ENCODE results near the gene PCDHA2.
"Not testable (repeated sequence)": the region's sequence is repeated elsewhere in the genome, so short reads cannot be mapped to it uniquely, and the experiment has no call there.

Gene PCDHA2

DNA sequence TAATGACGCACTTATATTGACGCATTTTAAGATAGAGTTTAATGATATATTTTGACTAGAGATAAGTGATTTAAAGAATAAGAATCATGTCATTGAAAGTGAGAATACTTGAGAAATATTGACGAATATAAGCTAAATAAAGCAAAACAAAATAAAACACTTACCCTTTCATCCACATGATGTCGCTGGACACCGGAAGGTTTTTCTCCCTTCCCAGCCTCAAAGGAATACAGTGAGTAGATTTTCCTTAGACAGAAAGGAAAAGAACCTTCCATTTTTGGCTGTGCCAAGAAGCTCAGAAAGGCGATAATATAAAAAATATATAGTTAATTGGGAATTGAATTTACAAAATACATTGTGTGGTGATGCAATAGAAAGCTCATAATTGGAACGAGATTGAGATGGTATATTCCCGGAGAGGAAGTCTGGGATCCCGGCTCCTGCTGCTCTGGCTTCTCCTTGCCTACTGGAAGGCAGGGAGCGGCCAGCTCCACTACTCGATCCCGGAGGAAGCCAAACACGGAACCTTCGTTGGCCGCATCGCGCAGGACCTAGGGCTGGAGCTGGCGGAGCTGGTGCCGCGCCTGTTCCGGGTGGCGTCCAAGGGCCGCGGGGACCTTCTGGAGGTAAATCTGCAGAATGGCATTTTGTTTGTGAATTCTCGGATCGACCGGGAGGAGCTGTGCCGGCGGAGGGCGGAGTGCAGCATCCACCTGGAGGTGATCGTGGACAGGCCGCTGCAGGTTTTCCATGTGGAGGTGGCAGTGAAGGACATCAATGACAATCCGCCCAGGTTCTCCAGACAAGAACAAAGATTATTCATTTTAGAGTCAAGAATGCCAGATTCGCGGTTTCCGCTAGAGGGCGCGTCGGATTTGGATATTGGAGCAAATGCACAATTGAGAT lies 27.0 kb downstream of the PCDHA2 start, which contains the start of gene PCDHA5:
Gene PCDHA5, plus strand, starts transcription at position 239 of the 906 bp plus-strand sequence.
- no peak for DNase-seq (ENCODE audit: low read depth)

- no peak for DNase-seq (ENCODE audit: low read depth)
Observed at GRCh38 chr5:140822281-140822629, 27.6 kb downstream of the PCDHA2 start.

- not testable (repeated sequence) for DNase-seq (ENCODE audit: low read depth)
Observed at GRCh38 chr5:140822969-140823368, 28.3 kb downstream of the PCDHA2 start.

DNA sequence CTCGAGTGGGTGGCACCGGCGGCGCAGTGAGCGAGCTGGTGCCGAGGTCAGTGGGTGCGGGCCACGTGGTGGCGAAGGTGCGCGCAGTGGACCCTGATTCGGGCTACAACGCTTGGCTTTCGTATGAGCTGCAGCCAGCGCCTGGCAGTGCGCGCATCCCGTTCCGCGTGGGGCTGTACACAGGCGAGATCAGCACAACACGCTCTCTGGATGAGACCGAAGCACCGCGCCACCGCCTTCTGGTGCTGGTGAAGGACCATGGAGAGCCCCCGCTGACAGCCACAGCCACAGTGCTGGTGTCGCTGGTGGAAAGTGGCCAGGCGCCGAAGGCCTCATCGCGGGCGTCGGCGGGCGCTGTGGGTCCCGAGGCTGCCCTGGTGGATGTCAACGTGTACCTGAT lies 28.8 kb downstream of the PCDHA2 start:
- no peak for DNase-seq (ENCODE audit: low read depth)

GRCh38 chr5:140827704-140828361 lies 33.2 kb downstream of the PCDHA2 start, which contains the start of gene PCDHA6:
PCDHA6 (plus strand) TSS chr5:140827960; CDS start chr5:140828092, 132 bp downstream.
- no peak for DNase-seq (ENCODE audit: low read depth)

GRCh38 chr5:140828362-140828737 lies 33.7 kb downstream of the PCDHA2 start:
- no peak for DNase-seq (ENCODE audit: low read depth)

DNA sequence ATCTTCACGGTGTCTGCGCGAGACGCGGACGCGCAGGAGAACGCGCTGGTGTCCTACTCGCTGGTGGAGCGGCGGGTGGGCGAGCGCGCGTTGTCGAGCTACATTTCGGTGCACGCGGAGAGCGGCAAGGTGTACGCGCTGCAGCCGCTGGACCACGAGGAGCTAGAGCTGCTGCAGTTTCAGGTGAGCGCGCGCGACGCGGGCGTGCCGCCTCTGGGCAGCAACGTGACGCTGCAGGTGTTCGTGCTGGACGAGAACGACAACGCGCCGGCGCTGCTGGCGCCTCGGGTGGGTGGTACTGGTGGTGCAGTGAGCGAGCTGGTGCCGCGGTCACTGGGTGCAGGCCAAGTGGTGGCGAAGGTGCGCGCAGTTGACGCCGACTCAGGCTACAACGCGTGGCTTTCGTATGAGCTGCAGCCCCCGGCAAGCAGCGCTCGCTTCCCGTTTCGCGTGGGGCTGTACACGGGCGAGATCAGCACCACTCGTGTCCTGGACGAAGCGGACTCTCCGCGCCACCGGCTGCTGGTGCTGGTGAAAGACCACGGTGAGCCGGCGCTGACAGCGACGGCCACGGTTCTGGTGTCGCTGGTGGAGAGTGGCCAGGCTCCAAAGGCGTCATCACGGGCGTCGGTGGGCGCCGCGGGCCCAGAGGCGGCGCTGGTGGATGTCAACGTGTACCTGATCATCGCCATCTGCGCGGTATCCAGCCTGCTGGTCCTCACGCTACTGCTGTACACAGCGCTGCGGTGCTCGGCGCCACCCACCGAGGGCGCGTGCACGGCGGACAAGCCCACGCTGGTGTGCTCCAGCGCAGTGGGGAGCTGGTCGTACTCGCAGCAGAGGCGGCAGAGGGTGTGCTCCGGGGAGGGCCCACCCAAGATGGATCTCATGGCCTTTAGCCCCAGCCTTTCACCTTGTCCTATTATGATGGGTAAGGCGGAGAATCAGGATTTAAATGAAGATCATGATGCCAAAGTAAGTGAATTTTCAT lies 35.2 kb downstream of the PCDHA2 start:
- not testable (repeated sequence) for DNase-seq (ENCODE audit: low read depth)

DNA sequence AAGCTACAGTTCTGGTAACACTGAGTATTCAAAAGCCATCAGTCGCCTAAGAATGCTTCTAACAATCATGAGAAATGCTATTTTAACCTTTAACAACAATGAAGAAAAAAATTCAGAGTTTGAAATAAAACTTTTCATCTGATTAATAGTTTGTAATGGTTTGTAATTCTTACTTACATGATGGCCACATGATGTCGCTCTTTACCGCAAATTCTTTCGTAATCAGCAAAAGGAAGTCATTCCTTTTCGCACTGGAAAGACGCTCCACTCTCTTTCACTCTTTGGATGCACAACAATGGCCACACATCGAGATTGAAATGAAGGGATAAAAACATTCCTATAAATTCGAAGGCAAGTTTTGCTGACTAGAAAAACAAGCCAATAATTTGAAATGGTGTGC lies 39.3 kb downstream of the PCDHA2 start, which contains the start of gene PCDHA7:
Gene PCDHA7, plus strand, starts transcription at position 277 of the 400 bp plus-strand sequence. Its CDS starts 115 bp downstream, at position 392.
- DNase-seq (ENCODE audit: low read depth): no peak

GRCh38 chr5:140834439-140835008 lies 39.9 kb downstream of the PCDHA2 start:
- not testable (repeated sequence) for DNase-seq (ENCODE audit: low read depth)

- DNase-seq (ENCODE audit: low read depth): no peak
Observed at GRCh38 chr5:140835622-140836510, 41.2 kb downstream of the PCDHA2 start.

- DNase-seq (ENCODE audit: low read depth): no peak
Observed at GRCh38 chr5:140840978-140841962, 46.6 kb downstream of the PCDHA2 start, which contains the start of gene PCDHA8. PCDHA8 (plus strand) TSS chr5:140841187; CDS start chr5:140841322, 135 bp downstream.

- DNase-seq (ENCODE audit: low read depth): no peak
Observed at GRCh38 chr5:140842798-140843733, 48.4 kb downstream of the PCDHA2 start.

Measured in GM04504 (cell line).